Testis (tissue), 3 donors: ENCODE results near the gene BEGAIN. TPM values are rescaled to one million over a fixed set of nuclear protein-coding genes. Genes with fewer than 3 reads are reported as not detected.

Experiments used
- DNase-seq: peaks from one replicate; pipeline ENCODE4 v3.0.0-alpha.2; 2019
- H3K27ac ChIP-seq, 2 donors: fragments of 200-600 bp; sonication (generic); one replicate each; pipeline ENCODE4 v1.5.1; 2019
- H3K27me3 ChIP-seq: fragments of 200-600 bp; sonication (generic); one replicate; pipeline ENCODE4 v1.5.1; 2019
- H3K36me3 ChIP-seq: fragments of 200-600 bp; sonication (generic); one replicate; pipeline ENCODE4 v1.5.1; 2017; ENCODE audit warnings: low read depth; ENCODE audit errors: missing control alignments
- H3K4me1 ChIP-seq: fragments of 200-600 bp; sonication (generic); one replicate; pipeline ENCODE4 v1.5.1; 2019
- H3K4me3 ChIP-seq, 2 donors: fragments of 200-600 bp; sonication (generic); one replicate each; pipeline ENCODE4 v1.5.1; 2017 to 2019
- H3K9me3 ChIP-seq: fragments of 200-600 bp; sonication (generic); one replicate; pipeline ENCODE4 v1.5.1; 2017
- POLR2A ChIP-seq: fragments of 450-650 bp; IDR thresholded peaks from one replicate; pipeline ENCODE4 v1.6.1; 2017; ENCODE audit warnings: antibody characterized with exemption, mild to moderate bottlenecking, moderate library complexity
- WGBS, 2 donors: methylation state at CpG; one replicate each; pipeline ENCODE4 v1.1.5; 2018; 5-methylcytosine and 5-hydroxymethylcytosine counted together
- intact Hi-C: fragments of 100-400 bp; cut with DNase I; formaldehyde crosslinking; loops from one replicate; pipeline ENCODE4 v1.15.1; 2023; ENCODE audit warnings: low total_unique reads
- polyA plus RNA-seq: library from polyadenylated mRNA; stranded (reverse); fragments of 350-450 nt; fragmentation: Illumina TruSeq; extraction: RNeasy Lipid Tissue Mini Kit (QIAGEN cat#74804); gene quantifications from one replicate; pipeline ENCODE4 v1.2.3, GENCODE V29; 2014; ENCODE audit warnings: low read depth, low replicate concordance; ENCODE audit not compliant: insufficient read depth
- total RNA-seq, 2 donors: library from RNA; depleted of rRNA; stranded (reverse); fragments of >200 nt; gene quantifications; one replicate each; pipeline ENCODE4 v1.2.3, GENCODE V29; 2016
- TF ChIP-seq, protein P1 (sequence below), 3 experiments: fragments of 450-650 bp in 2 of 3; fragments of 200-600 bp in 1 of 3; sonication (generic) in 1 of 3; IDR thresholded peaks; one replicate each; pipeline ENCODE4 v1.5.1; 2016 to 2019; ENCODE audit warnings: antibody characterized with exemption in 3 of 3, mild to moderate bottlenecking in 2 of 3, moderate library complexity in 1 of 3

The BEGAIN gene
- total and polyA plus RNA-seq, 3 donors from 2014 or later: 4.5 to 7.6 (median 6.9) TPM

DNA sequence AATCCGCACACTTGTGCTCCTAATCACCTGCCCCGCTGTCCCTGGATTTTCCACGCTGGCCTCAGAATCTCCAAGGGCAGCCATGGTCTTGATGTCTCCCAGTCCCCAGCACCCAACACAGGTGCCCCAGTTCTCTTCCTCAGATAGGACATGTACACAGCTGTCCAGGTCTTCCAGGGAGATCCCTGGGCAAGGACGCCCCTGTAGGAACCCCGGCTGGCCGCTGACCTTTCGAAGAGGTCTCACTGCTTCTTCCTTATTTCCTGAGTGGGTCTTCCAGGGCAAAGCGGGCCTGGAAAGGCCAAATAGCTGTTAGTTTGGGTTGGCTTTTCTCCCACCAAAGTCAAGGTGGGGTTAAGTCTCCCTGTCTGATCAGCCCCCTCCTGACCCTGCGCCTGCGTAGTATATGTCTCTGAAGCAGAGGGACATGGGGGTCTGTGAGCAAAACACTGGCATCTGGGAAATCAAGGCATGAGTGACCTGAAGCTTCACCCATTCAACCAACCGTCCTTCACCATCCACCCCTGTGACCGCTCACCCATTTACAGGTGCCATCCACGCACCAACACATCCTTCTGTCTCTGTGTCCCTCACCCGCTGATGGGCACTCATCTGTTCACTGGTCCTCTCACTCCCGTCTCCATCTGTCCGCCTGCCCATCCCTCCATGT lies 4.6 kb downstream of the BEGAIN start:
- intact Hi-C loops: no loop called here
- Histone ChIP-seq H3K27me3 (no peaks in the 10 kb centered on the region), H3K9me3 (no peaks in the 10 kb centered on the region), H3K4me3 (no peak overlapping the region), H3K36me3 (no peaks in the 10 kb centered on the region), H3K4me1 (no peaks in the 10 kb centered on the region), H3K27ac (no peak overlapping the region)
- TF ChIP-seq POLR2A: no peak
- TF ChIP-seq, protein P1, sequence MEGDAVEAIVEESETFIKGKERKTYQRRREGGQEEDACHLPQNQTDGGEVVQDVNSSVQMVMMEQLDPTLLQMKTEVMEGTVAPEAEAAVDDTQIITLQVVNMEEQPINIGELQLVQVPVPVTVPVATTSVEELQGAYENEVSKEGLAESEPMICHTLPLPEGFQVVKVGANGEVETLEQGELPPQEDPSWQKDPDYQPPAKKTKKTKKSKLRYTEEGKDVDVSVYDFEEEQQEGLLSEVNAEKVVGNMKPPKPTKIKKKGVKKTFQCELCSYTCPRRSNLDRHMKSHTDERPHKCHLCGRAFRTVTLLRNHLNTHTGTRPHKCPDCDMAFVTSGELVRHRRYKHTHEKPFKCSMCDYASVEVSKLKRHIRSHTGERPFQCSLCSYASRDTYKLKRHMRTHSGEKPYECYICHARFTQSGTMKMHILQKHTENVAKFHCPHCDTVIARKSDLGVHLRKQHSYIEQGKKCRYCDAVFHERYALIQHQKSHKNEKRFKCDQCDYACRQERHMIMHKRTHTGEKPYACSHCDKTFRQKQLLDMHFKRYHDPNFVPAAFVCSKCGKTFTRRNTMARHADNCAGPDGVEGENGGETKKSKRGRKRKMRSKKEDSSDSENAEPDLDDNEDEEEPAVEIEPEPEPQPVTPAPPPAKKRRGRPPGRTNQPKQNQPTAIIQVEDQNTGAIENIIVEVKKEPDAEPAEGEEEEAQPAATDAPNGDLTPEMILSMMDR (IDR thresholded peaks at IDR 0.05): no peak
- 94 to 98% methylated on average over 16 of the region's 16 CpGs for WGBS, 2 donors
- no peak for DNase-seq

DNA sequence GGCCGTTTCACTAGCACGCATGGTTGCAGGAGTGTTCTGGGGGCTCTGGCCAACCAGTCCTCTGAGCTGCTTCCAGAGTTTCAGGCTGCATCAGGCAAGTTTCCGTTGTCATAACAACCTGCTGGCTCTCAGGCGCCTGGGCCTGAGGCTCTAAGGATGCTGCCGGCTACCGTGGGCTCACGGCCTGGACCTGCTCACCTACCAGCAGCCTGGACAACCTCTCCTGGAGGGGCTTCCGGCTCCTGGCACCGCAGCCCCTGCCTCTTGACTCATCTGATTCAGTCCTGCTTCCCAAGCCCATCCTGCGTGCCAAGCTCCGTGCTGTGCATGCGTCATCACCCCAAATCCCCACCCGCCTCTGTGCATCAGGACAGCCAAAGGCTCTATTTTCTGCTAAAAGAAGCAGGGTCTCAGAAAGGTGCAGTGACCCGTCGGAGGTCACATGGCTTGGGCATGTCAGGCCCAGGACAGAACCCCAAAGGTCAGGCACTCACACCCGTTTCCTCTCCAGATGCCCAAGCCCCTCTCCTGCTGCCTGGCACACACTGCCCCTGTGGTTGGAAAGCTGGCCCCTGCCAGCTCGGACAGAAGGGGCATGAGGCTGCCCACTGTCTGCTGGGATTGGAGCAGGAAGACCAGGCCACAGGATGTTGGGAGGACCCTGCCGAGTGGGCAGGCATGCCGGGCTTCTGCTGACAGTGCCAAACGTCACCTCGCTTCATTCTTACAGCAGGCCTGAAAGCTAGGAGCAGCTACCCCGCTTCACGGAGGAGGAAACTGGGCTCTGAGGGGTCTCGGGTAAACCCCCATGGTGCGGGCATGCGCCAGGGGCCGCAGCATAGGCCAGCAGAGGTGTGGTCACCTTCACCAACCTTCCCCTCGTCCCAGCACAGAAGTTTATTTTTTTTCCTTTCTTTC lies 5.7 kb downstream of the BEGAIN start:
- no peak for TF ChIP-seq POLR2A
- TF ChIP-seq, protein P1 (IDR thresholded peaks at IDR 0.05): no peak
- Histone ChIP-seq H3K9me3 (no peaks in the 10 kb centered on the region), H3K4me1 (no peaks in the 10 kb centered on the region), H3K4me3 (no peak overlapping the region), H3K36me3 (no peaks in the 10 kb centered on the region), H3K27ac (no peak overlapping the region), H3K27me3 (no peaks in the 10 kb centered on the region)
- intact Hi-C loops: no loop called here
- DNase-seq: no peak
- 85 to 90% methylated on average over 24 to 28 of the region's 28 CpGs for WGBS, 2 donors

DNA sequence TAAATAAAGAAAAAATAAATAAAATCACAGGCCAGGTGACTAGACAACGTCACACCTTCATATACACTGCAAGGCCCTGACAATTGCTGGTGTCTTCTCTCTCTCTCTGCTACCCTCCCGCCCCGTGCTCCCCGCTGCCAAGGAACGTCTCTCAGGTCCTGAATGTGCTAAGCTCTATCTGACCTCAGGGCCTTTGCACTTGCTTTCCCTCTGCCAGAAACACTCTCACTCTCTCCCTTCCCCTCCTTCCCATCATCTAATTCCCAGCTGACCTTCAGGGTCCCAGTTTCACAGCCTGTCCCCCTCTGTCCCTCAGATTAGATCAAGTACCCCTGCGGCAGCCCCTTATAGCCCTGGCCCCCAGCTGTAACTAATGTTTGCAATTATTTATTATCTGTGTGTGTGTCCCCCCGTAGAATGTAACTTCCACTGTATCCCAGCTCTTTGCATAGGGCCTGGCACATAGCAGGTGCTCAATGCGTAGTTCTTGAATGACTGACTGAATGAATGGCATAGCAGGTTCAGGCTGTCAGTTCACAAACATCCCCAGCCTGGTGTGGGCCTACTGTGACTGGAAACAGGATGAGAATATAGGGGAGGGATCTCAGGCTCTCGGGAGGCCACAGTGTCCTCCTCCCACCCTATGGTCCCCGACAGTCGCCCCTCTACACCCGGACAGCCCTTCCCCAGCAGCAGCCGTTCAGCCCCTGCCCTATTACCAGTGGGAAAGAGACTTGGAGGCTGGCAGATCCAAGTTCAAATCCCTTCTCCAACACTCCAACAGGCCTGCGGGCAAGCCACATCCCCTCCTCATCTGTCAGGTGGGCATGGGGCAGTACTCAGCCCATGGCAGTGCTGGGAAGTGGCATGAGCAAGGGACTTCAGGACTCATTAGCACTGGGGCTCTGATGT lies 6.6 kb downstream of the BEGAIN start:
- H3K9me3 ChIP-seq: no peaks in the 10 kb centered on the region
- no peaks in the 10 kb centered on the region for H3K4me1 ChIP-seq
- WGBS, 2 donors: 93 to 95% methylated on average over 12 to 14 of the region's 14 CpGs
- no peak overlapping the region for H3K27ac ChIP-seq
- no peaks in the 10 kb centered on the region for H3K36me3 ChIP-seq
- H3K4me3 ChIP-seq: no peak overlapping the region
- H3K27me3 ChIP-seq: no peaks in the 10 kb centered on the region
- DNase-seq: no peak
- TF ChIP-seq, protein P1 (IDR thresholded peaks at IDR 0.05): no peak
- no peak for TF ChIP-seq POLR2A
- intact Hi-C loops: no loop called here

DNA sequence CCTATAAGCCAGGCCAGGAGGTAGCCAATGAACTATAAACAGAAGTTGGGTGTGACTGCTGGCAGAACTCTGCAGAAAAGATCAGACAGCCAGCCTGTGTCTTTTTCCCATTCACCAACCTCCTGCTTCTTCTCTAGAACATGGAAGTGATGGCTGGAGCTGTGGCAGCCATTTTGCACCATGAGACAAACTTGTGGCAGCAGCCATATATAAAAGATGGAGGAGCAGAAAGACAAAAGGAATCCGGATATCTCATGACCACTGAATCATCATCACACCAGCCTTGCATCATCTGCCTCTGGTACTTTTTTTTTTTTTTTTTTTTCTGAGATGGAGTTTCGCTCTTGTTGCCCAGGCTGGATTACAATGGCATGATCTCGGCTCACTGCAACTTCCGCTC lies 8.7 kb downstream of the BEGAIN start:
- no peak overlapping the region for H3K27ac ChIP-seq
- H3K9me3 ChIP-seq: no peaks in the 10 kb centered on the region
- intact Hi-C loops: no loop called here
- DNase-seq: no peak
- TF ChIP-seq, protein P1 (IDR thresholded peaks at IDR 0.05): no peak
- no peak for TF ChIP-seq POLR2A
- 95 to 99% methylated on average over 4 of the region's 4 CpGs for WGBS, 2 donors
- no peak overlapping the region for H3K4me3 ChIP-seq
- H3K4me1 ChIP-seq: peaks cover 5% of the 10 kb centered on the region
- H3K27me3 ChIP-seq: no peaks in the 10 kb centered on the region
- H3K36me3 ChIP-seq: no peaks in the 10 kb centered on the region
